ENCODE data around the gene KBTBD4. TPM values are rescaled to one million over a fixed set of nuclear protein-coding genes. Genes with fewer than 3 reads are reported as not detected.

Gene KBTBD4
- total RNA-seq (2022; extraction: Qiagen RNA extraction): 18.0 to 19.8 TPM (median 18.7 TPM) in 5 replicates

DNA sequence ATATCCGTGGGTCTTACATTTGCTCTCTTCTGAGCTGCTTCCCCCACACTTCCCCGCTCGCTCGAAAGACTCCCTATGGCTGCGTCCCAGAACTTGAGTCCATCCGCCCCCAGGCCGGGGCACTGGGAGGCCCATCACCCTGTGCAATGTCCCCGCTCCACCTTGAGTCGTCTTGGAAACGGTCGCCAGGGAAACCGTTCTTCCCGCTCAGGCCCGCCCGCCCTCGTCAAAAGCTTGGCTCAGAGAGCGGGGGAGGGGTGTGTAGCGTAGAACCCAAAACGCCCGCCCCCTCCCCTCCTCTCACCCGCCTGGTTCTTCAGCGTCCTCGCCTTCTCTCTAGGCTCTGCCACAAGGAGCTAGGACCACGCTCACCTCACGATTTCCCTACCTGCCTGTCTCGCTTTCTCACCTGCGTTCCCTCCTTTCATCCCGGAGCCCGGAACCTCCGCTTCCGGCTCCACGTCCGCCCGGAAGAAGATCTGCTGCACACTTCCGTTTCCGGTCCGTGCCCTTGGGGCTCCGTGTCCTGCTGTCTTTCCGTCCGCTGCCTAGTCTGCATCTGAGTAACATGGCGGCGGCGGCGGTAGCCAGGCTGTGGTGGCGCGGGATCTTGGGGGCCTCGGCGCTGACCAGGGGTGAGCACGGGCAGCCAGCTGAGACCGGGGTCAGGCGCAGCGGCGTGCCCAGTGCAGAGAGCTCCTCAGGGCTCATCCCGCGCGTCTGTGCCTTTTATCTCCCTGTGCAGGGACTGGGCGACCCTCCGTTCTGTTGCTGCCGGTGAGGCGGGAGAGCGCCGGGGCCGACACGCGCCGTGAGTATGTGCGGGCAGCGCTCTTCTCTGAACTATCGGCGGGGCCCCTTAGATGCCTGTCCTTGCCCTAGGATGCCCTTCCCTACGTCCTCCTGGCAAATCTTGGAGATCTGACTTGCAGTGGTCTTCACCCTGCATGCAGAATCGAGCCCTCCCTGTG lies at the start of gene KBTBD4, which contains the start of gene NDUFS3:
TSS of gene KBTBD4 (minus strand) at position 447 of the 971 bp plus-strand sequence. CDS start at position 428, 19 bp downstream.
TSS of gene NDUFS3 (plus strand) at position 551 of the 971 bp plus-strand sequence. CDS start at position 569, 18 bp downstream.

DNA sequence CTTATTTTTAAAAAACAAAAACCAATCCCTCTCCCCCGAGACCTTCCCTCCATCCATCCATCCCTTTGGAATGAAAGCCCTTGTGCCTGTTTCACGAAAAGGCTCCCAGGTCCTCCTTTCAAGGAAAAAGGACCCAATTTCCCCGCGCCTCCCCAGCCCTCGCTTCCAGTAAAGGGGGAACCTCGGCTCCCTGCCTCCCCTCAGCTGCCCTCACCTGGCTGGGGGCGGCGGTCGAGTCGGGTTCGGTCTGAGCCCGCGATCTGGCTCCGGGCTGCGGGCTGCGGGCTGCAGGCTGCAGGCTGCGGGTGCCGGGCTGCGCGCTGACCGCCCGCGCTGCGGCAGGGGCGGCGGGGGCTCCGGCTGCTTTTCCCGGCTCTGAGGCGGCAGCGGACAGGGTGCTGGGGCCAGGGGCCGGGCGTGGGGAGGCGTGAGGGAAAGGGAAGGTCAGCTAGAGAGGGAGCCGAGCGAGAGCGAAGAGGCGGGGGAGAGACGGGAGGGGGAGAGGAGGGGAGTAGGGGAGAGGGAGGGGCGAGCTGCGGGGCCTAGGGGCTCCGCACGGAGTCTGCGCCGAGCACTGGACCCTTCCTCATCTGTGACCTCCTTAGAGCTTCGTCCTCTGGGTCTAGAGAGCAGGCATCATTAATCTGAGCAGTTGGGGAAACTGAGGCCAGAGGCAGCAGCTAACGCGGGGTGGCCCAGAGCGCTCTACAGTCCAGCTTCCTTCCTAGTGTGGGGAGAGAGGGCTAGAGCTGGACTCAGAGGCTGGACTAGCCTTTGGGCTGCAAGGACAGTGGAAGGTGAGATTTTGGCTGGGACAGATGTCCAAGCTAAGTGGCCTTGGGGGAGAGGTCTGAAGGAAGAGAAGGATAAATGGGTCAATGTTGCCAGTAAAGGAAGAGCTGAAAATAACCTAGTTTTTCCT lies 15.4 kb upstream of the KBTBD4 start, which contains the start of gene C1QTNF4:
TSS of gene C1QTNF4 (minus strand) at position 478 of the 922 bp plus-strand sequence. CDS start 3,601 bp downstream, outside the sequence.

DNA sequence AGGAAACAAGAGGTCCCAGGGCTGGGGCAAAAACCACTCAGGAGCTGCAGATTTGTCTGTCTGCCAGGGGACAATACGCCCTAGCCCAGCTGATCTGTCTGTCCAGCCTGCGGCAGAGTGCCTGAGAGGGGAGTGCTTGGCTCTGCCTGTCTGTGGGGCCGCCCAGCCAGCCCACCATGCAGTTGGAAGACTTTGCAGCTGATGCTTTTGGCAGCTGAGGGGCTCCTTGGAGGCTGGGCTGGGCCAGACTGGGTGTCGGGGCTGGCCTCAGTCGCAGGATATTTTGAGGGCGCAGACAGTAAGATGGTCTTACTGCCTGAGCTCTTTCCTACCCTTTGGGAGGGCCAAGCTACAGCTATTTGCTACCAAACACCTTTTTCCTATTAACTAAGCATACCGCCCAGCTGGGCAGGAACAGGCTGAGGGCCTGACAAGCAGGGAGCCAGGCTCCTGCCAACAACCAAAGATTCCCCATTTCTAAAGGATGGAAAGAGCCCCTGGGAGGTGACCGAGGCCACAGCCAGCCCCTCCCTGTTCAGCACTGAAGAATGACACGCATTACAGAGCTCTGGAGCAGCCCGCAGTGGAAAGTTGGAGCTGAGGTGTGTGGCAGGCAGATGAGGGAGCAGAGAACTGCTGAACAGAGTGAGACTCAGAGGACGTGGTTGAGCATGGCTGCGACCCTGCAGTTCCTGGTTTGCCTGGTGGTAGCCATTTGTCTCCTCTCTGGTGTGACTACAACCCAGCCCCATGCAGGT lies 7.5 kb upstream of the KBTBD4 start, which contains the start of gene FAM180B:
TSS of gene FAM180B (plus strand) at position 581 of the 758 bp plus-strand sequence. CDS start at position 672, 91 bp downstream.

DNA sequence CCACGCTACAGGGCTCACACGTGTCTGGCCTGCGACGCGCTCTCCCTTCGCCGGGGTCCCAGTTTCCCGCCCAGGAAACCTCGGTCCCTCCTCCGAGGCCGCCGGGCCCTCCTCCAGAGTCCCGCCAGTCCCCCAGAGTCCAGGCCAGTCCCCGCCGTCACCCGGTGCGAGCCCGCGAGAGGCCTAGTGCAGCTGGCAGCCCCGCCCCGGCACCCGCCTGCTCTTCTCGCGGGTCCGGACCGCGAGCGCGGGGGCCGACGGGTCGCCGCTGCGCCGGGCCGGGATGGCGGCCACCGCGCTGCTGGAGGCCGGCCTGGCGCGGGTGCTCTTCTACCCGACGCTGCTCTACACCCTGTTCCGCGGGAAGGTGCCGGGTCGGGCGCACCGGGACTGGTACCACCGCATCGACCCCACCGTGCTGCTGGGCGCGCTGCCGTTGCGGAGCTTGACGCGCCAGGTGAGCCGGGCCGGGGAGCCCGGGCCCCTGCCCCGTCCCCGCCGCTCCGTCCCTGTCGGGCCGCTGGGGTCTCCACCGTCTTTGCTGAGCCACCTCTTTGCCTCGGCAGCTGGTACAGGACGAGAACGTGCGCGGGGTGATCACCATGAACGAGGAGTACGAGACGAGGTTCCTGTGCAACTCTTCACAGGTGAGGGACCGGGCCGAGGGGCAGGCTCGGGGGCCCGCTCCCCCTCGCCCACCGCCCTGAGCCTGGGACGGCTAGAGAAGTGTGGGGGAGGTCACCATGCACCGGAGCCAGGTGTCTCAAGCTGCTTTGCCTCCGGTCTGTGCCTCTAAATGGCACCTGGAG lies 13.2 kb downstream of the KBTBD4 start, which contains the start of gene PTPMT1:
TSS of gene PTPMT1 (plus strand) at position 260 of the 809 bp plus-strand sequence. CDS start at position 284, 24 bp downstream.

DNA sequence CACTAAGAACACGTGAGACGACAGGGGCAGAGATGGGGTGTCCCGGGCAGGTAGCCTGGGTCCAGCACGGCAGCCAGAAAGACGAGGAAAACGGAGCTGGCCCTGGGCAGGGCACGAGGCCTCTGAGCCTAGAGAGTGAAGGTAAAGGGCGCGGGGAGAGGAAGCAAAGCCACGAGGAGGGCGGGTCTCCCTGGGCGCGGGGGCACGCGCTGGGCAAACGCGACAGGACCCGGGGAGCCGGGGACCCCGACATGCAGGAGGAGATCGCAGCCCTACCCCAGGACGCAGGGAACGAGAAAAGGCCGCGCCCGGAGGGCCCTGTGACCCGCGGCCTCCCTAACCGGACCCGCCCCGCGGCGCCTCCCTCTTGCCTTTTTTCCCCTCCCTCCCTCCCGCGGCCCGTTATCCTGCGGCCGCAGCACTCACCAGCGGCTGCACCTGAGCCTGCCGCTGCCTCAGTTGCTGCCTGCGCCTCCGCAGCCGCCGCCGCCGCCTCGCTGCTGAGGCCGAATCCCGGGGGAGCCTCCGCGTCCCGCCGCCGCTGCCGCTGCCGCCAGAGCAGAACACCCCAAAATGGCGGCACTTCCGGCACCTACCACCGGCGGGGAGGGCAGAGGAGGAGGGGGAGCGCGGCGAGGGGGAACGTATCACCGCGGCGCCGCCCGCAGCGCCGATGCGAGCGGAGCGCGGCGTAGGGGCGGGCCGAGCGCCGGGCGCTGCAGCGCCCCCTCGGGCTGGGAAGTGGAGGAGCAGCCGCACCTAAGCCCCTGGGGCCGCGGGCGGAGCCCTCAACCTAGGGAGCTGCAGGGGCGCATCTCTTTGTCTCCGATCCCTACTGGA lies 26.0 kb downstream of the KBTBD4 start, which contains the start of gene CELF1:
TSS of gene CELF1 (minus strand) at position 567 of the 840 bp plus-strand sequence. CDS start 53,609 bp downstream, outside the sequence.

Other genes starting within 250 kb of the KBTBD4 start
- gene MYBPC3, start 226.3 kb downstream of the KBTBD4 start, total RNA-seq (2022; extraction: Qiagen RNA extraction): 0.05 to 0.10 TPM (median 0.07 TPM) in 5 replicates
- 0.10 TPM in 1 of 5 replicates, not detected in the others for gene SPI1, start 200.4 kb downstream of the KBTBD4 start, total RNA-seq (2022; extraction: Qiagen RNA extraction)
- gene SLC39A13, start 170.4 kb downstream of the KBTBD4 start, total RNA-seq (2022; extraction: Qiagen RNA extraction): 49.1 to 60.5 TPM (median 54.0 TPM) in 5 replicates
- gene PSMC3, start 152.5 kb downstream of the KBTBD4 start, total RNA-seq (2022; extraction: Qiagen RNA extraction): 184 to 254 TPM (median 192 TPM) in 5 replicates
- 0.03 to 0.33 TPM (median 0.12 TPM) in 5 replicates for gene RAPSN, start 129.8 kb downstream of the KBTBD4 start, total RNA-seq (2022; extraction: Qiagen RNA extraction)
- gene CELF1, start 25.8 kb downstream of the KBTBD4 start, total RNA-seq (2022; extraction: Qiagen RNA extraction): 41.9 to 48.7 TPM (median 45.3 TPM) in 5 replicates
- gene PTPMT1, start 13.4 kb downstream of the KBTBD4 start, total RNA-seq (2022; extraction: Qiagen RNA extraction): 57.7 to 79.7 TPM (median 75.1 TPM) in 5 replicates
- gene NDUFS3, start 104 bp upstream of the KBTBD4 start, total RNA-seq (2022; extraction: Qiagen RNA extraction): 98.9 to 137 TPM (median 133 TPM) in 5 replicates
- 0.05 to 0.07 TPM in 2 of 5 replicates, not detected in the others for gene FAM180B, start 7.7 kb upstream of the KBTBD4 start, total RNA-seq (2022; extraction: Qiagen RNA extraction)
- gene C1QTNF4, start 15.4 kb upstream of the KBTBD4 start, total RNA-seq (2022; extraction: Qiagen RNA extraction): 0.06 to 0.16 TPM (median 0.09 TPM) in 3 of 5 replicates, not detected in the others
- gene MTCH2, start 63.6 kb upstream of the KBTBD4 start, total RNA-seq (2022; extraction: Qiagen RNA extraction): 123 to 153 TPM (median 136 TPM) in 5 replicates
- gene AGBL2, start 136.4 kb upstream of the KBTBD4 start, total RNA-seq (2022; extraction: Qiagen RNA extraction): 0.80 to 1.4 TPM (median 1.0 TPM) in 5 replicates
- gene FNBP4, start 188.4 kb upstream of the KBTBD4 start, total RNA-seq (2022; extraction: Qiagen RNA extraction): 42.7 to 57.9 TPM (median 46.9 TPM) in 5 replicates